ENCODE results near the gene EYA2.
A peak's percentile ranks its signal among the peaks of the same experiment; 100 is the strongest.
"Not testable (repeated sequence)": the region's sequence is repeated elsewhere in the genome, so short reads cannot be mapped to it uniquely, and the experiment has no call there.

EYA2 gene

DNA sequence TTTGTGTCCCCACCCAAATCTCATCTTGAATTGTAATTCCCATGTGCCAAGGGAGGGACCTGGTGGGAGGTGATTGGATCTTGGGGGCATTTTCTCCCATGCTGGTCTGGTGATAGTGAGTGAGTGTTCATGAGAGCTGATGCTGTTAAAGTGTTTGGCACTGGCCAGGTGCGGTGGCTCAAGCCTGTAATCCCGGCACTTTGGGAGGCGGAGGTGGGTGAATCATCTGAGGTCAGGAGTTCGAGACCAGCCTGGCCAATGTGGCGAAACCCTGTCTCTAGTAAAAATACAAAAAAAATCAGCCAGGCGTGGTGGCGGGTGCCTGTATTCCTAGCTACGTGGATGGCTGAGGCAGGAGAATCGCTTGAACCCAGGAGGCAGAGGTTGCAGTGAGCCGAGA is 37.8 kb downstream of the EYA2 start:
- DNase-seq (ENCODE audit: low read depth in 2 of 2): not testable (repeated sequence)

DNA sequence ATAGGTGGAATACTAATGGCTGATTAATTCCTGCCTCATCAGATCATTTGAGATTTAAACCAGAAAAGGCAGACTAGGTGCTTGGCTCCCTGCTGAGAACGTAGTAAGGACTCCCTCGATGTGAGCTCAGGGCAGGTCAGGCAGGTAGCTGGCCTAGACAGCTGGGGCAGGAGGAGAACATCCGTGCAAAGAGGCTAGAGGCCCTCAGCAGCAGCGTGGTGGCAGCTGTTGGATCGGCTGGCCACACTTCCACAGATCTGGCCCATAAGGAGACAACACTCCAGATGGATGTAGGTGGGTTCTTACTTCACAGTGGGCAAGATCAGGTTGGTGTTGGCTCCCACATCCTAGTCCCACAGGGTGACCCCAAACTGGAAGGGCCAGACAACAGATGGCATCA is 38.5 kb downstream of the EYA2 start:
- DNase-seq (ENCODE audit: low read depth in 2 of 2): no peak

DNA sequence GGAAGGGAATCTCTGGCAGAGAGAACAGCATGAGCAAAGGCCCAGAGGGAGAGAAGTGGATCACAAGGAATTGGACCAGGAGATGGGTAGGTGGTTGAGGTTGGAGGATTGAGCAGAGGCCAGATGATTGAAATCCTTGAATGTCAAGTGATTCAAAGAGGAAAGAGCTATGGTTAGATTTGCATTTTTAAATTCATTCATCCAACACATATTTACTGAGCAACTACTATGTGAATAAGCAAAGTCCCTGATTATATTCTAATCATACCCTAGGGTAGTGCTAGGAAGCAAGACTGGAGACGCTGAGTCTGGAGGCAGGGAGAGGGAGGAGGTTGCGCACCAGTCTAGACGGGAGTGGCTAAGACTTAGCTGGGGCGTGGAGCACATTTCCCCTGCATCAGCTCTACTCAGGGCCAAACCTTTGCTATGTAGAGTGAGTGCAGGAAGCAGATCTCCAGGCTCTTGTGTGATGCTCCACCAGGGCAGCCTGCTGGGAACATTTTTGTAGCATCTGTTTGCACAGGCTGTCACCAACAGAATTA is 40.2 kb downstream of the EYA2 start:
- DNase-seq (ENCODE audit: low read depth in 2 of 2): no peak

DNA sequence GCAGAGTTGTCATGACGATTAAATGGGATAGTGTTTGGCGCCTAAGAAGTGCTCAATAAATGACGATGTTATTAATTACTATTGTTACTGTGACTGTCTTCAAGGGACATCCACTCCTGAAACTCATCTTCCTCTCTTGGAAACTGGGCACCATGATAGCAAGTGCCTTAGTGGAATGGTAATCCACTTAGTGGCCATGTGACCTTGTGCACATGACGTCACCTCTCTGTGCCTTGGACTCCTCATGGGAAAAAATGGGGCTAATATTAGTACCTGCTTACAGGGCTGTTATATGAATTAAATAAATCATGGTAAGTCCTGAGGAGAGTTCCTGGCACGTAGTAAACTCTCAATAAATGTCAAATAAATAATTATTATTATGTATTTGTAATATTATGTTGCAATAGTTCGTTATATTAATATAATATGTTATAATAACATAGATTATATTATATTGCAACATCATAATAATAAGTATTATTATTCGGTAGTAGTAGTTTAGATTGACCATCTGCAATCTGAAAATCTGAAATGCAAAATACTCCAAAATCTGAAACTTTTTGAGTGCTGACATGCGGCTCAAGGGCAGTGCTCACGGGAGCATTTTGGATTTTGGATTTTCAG is 40.9 kb downstream of the EYA2 start:
- no peak for DNase-seq (ENCODE audit: low read depth in 2 of 2)

DNA sequence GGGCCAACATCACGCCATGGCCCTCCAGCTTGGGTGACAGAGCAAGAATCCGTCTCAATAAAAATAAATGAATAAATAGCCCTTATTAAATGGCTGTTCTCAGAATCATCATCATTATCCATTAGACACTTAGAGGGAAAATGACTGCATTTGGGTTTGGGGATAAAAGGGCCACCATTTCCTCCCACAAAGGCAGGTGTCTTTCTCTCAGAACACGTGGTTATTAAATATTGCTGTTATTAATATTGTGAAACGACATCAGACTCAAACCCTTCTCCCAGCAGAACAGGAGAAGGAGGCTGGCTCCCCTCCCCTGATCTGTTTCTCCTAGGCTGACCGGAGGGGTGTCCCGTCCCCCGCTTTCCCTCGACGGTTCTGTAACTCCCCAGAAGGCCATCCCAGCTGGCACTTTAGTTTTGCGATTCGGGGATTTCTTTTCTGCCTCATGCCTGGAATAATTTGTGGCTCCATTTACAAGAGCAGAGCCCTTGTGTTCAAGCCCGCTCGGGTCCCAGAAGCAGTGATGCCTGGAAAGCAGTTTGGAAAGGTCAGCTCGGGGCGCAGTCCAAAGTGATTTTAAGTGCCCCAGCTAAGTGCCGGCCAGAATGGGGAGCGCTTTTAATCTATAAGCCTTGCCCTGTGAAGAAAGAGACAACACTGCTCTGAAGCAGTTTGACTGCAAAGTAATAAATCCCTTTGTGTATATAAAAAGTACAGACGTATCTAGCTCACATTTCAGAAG is 41.9 kb downstream of the EYA2 start:
- no peak for DNase-seq (ENCODE audit: low read depth in 2 of 2)

DNA sequence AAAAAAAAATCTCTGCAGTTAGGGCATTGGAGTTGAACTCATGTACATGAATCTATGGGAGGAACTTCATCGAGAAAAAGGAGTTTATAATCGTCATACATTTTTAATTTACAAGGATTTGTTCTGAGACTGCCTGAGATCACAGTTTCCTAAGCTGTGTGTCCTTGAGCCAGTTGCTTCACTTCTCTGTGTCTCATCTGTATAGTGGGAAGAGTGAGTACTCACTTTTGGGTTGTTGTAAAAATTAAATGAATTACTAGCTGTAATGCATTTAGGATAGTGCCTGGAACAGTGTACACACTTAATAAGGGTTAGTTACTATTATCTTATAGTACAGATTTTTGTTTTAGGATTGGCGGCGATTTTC is 42.5 kb downstream of the EYA2 start:
- DNase-seq (ENCODE audit: low read depth in 2 of 2): no peak

DNA sequence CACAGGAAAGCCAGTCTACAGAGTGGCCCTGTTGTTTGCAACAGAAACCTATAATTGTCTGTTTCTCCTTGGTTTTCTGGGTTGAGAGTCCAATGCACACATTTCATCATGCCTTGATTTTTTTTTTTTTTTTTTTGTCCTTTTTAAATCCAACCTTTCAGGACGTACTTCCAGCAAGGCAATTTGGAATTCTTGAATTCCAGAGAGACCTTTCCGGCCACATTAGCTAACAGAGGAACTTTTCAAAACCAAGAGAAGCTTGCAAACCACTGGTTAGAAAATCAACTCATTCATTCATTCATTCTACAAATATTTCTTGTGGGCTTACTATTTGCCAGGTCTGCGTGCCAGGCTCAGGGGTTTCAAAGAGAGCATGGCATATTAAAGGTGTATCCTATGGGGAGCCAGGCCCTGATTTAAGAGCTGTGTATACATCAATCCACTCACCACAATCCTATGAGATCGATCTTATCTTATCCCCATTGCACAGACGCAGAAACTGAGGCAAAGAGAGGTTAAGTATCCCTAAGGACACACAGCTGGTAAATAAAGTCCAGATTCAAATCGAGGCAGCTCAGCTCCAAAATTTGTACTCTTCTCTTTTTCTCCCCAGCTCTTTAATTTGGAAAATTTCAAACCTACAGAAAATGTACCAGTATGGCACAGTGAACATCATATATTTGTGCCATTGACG is 43.0 kb downstream of the EYA2 start:
- DNase-seq (ENCODE audit: low read depth in 2 of 2): no peak

DNA sequence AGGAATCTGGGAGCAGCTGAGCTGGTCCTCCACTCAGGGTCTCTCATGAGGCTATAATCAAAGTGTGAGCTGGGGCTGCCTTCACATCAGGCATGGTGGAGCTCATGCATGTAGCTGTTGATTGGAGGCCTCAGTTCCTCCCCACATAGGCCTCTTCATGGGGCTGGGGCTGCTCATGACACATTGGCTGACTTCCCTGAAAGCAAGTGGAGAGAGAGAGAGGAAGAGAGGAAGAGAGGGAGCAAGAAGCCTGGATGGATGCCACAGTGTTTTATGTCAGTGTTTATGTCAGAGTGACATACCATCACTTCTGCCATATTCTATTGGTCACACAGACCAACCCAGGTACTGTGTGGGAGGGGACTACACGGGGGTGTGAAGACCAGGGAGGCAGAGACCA is 43.8 kb downstream of the EYA2 start:
- no peak for DNase-seq (ENCODE audit: low read depth in 2 of 2)

DNA sequence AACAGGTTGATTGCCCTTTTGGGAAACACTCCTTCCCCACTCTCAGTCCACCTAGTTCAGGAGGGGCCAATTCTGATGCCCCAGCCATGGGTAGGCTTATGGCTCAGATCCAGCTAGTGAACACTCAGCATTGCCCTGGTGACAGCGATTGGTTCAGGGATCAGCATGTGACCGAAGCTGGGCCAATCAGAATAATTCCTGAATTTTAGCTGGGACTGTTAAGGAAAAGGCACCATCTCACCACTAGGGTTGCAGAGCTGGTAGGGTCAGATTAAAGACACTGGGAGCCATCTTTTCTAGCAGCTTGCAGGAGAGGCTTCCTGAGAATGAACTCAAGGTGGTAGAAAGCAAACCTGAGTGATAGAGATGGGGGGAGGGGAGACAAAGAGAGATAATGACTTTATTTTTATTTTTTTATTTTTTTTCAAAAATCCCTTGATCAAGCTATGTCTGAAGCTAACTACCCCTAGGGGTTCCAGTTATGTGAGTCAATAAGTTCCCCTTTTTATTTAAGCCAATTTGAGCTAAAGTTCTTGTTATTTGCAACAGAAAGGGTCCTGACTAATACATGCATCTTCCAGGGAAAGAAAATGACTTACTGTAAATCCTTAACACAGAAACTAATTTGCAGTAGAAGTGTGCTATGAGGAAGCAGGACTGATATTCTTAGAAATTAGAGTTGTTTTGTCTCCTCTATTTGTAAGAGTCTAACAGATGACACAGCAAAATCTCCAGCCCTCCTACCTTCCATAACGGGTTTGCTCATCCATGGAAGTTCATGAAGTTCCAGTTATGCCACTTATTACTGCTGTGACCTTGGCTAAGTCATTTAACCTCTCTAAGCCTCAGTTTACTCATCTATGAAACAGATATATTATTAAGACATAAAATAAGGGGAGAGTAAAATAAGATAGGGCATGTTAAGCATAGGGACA is 44.7 kb downstream of the EYA2 start:
- no peak for DNase-seq (ENCODE audit: low read depth in 2 of 2)

DNA sequence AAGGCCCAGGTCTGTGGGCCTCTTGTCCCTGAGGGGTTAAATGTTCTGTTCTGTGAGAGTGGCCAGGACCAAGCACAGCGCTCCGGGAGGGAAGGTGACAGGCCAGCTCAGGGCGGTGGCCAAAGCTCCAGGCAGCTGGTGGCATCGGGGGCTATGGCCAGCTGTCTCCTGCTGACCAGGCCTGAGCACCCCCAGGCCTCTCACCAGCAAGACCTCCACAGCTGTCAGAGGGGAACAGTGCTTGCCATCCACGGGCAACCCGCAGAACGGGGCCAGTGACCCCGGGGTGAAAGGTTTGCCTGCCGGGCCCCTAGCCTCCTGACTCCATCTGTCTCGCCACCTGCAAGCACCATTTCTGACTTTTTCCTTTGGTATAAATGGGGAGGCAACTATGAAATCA is 46.0 kb downstream of the EYA2 start:
- no peak for DNase-seq (ENCODE audit: low read depth in 2 of 2)

DNA sequence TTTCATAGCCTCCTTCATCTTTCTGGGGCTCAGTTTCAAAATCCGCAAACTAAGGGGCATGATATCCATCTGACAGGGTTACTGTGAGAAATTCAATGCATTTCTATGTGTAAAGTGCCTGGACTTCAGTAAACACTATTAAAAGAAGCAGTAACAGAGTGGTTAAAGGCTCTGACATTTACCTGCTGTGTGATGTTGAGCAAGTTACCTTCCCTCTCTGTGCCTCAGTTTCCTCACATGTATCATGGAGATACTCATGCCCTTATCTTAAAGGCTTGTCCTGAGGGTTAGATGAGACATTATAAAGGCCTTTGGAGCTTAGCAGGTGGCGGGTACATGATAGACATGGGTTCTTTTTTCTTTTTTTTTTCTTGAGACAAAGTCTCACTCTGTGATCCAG is 46.8 kb downstream of the EYA2 start:
- no peak for DNase-seq (ENCODE audit: low read depth in 2 of 2)

DNA sequence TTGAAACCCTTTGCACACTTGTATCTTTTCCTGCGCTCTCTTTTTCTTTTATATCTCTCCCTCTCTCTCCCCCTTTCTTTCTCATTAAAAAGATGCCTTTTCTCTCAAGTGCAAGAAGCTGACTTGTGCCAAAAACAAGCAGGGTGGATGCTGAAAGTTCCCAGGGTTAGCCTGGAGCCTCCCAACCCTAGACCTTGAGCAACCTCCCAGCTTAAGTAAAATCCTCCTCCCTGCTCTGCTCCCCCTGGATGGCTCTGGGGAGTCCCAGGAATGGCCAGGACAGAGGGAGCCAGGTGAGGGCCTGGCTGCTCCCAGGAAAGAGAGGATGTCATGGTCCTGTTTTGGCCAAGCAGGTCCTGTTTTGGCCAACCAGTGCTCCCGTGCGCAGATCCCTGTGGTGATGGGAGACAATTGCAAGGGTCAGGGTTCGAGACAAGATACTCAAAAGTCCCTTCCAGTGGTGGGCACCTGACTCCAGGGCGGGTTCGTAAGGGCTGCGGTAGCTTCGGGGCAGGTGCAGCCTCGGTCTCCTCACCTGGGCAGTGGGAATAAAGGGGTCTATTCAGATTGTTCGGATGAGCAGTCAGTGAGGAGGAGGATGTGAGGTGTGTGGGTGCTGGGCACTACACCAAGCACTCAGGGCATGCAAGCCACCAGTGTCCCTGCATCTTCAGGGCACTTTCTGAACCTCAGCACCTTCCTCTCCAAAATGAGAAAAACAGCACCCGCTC is 49.4 kb downstream of the EYA2 start:
- no peak for DNase-seq (ENCODE audit: low read depth in 2 of 2)

DNA sequence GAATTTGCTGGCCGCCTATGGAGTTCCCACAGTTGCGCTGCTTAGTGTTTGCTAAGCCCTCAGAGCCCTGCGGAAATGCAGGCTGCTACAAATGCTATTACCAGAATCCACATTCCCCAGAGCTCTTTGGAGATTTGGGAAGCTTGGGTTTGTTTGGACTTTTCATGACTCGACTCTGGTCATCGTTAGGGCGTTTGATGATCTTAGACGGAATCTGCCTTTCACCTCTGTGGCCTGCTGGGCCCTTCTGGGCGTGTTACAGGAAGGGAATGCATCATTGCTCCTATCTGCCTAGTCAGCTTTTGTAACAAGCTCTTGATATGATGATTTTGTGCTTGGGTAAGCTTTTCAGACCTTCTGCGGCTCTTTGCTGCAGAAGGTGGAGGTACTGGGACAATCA is 50.8 kb downstream of the EYA2 start:
- DNase-seq (ENCODE audit: low read depth in 2 of 2): no peak

DNA sequence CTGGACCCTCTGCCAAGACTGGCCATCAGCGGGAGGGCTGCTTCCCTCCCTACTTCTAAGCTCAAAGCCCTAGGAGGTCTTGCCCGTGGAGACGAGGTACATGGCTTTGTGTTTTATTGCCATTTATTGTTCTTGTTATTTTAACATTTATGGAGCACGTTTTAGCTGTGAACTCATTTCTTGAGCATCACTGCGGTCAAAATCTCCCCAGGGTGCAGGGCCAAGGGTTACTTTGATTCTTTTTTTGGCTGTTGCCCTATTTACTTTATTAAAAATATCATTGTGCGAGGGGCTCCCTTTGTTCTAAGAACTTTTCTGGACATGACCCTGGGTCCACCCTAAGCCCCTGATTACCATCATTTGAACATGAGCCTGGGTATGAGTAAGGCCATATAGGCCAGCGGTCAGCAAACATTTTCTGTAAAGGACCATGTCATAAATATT is 51.6 kb downstream of the EYA2 start:
- DNase-seq (ENCODE audit: low read depth in 2 of 2): no peak

DNA sequence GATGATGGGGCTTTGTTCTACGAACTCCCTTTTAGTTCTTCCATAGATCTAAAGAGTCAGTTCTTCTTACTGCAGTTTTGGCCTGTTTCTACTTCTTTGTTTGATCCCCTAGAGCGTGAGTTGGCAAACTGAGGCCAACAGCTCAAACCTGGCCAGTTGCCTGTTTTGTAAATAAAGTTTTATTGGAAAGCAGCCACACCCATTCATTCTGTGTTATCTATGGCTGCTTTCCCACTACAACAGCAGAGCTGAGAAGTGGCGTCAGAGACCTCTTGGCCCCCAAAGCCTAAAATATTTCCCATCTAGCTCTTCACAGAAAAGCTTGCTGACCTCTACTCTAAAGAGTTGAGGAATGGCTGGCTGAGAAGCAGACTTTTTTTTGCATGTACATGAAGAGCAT is 52.2 kb downstream of the EYA2 start:
- DNase-seq (ENCODE audit: low read depth in 2 of 2): no peak

DNA sequence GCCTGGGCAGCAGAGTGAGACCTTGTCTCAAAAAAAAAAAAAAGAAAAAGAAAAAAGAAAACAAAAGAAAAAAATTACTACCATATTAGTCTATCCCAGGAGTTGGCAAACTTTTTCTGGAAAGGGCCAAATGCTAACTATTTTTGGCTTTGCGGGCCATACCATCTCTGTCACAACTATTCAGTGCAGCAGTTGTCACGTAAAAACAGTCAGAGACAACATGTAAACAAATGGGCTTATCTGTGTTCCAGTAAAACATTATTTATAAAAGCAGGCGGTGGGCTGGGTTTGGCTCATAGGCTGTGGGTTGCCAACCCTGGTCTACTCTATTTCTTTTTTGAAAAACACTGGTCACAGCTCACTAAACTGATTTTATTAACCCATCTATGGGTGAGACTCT is 53.4 kb downstream of the EYA2 start:
- no peak for DNase-seq (ENCODE audit: low read depth in 2 of 2)

DNA sequence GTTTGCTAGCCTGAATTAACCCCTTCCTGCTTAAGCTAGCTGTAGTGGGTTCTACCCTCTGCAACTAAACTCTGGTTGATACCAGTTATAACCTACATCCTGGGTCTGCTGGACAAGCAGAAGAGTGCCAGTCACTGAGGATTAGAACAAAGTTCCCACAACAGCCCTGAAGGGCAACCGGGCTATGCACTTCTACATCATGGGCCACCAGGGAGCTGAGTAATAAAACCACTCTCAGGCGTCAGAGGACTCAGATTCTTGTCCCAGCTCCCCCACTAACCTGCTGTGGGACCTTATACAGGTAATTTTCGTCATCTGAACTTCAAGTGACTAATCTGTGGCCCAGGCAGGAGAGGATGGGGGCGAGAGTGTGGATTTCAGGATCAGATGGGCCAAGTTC is 56.8 kb downstream of the EYA2 start:
- peak in 1 of 2 donors; percentile 4 for DNase-seq (ENCODE audit: low read depth in 2 of 2)

DNA sequence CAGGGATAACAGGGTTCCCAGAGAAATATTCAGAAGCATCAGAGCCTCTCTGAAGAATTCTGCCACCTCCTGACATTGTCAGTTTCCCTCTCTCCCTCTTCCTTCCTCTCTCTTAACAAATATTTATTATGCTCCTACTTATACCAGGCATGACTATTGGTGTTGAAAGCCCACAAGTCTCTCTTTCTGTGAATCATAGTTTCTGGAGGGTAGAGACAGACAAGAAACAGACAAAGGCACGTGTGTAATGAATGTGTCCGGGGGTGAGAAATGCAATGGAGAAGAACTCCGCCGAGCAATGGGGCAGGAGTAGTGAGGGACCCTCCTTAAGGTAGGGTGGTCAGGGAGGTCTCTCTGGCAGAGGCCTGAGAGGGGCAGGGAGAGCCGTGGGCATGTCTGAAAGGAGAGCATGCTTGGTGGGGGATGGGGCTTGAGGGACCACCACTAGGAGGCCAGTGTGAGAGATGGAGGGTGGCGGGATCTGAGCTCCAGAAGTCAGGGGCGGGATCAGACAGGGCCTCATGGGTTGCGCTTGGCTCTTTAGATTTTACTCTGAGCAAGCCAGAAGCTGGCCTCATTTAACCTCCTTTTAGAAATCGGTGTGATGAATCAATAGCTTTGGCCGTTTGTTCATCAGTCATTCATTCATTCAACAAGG is 57.3 kb downstream of the EYA2 start:
- DNase-seq (ENCODE audit: low read depth in 2 of 2): no peak

DNA sequence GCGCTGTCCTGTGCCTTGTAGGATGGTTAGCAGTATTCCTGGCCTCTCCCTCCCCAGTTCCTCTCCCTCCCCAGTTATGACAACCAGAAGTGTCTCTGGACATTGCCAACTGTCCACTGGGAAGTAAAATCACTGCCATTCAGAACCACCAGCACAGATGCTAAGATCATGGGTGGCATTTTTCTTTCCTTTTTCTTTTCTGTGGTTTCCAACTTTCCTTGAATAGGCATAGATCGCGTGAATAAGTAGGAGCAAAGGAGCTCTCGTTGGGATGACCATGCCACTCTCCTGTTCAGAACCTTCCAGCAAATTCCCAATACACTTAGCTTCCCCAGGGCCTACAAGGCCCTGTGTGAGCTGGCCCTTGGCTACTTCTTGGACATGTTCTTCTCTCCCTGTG is 59.0 kb downstream of the EYA2 start:
- DNase-seq (ENCODE audit: low read depth in 2 of 2): no peak

DNA sequence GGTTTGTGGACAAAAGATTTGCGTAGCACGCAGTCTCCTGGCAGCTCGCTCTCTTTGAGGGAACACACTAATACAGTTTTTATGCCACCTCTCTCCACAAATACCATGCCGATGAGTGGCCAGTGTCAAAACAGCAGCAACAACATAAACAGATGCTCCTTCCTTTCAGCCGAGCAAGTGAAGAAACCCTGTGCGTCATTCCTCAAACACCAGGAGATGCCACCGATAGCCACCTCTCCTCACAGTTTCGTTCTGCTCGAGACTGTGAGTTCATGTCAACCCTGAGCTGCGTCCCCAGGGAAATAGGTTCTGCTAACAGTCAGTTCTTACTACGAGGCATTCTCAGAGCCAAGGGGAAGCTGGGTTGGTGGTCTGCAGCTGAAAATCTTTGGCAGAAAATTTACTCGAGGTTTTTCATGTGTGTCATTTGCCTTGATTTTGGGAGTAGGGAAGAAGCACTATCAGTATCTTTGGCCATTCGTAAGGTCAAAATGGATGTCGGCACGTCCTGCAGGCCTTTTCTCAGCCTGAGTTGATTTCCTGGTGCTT is 59.9 kb downstream of the EYA2 start:
- no peak for DNase-seq (ENCODE audit: low read depth in 2 of 2)
